GM06990 (cell line): Measurements from ENCODE around the gene CRB2.

Experiments used
- DNase-seq: peaks from one replicate; pipeline ENCODE4 v3.0.0-alpha.2; 2011; ENCODE audit not compliant: insufficient read length; ENCODE audit errors: extremely low read depth
- H3K27me3 ChIP-seq: replicated peaks from 2 replicates; pipeline ENCODE4 v1.6.0; 2011; ENCODE audit warnings: low read length; ENCODE audit not compliant: control insufficient read depth, insufficient read depth
- H3K36me3 ChIP-seq: 2 replicates; pipeline ENCODE4 v1.5.1; 2011; ENCODE audit warnings: low read length; ENCODE audit not compliant: control insufficient read depth, insufficient read depth
- H3K4me3 ChIP-seq: replicated peaks from 2 replicates; pipeline ENCODE4 v1.5.1; 2011; ENCODE audit warnings: low read depth, mild to moderate bottlenecking, control low read depth, low read length
- TF ChIP-seq, protein P1 (sequence below): IDR thresholded peaks from 2 replicates; pipeline ENCODE4 v1.5.1; 2011; ENCODE audit warnings: low read length, control low read depth, mild to moderate bottlenecking, inconsistent platforms; ENCODE audit not compliant: insufficient read depth, poor library complexity, severe bottlenecking

Gene CRB2

GRCh38 chr9:123319541-123320339 lies 36.3 kb upstream of the CRB2 start:
- DNase-seq, result no peak
- TF ChIP-seq, protein P1, sequence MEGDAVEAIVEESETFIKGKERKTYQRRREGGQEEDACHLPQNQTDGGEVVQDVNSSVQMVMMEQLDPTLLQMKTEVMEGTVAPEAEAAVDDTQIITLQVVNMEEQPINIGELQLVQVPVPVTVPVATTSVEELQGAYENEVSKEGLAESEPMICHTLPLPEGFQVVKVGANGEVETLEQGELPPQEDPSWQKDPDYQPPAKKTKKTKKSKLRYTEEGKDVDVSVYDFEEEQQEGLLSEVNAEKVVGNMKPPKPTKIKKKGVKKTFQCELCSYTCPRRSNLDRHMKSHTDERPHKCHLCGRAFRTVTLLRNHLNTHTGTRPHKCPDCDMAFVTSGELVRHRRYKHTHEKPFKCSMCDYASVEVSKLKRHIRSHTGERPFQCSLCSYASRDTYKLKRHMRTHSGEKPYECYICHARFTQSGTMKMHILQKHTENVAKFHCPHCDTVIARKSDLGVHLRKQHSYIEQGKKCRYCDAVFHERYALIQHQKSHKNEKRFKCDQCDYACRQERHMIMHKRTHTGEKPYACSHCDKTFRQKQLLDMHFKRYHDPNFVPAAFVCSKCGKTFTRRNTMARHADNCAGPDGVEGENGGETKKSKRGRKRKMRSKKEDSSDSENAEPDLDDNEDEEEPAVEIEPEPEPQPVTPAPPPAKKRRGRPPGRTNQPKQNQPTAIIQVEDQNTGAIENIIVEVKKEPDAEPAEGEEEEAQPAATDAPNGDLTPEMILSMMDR, result no peak
- Histone ChIP-seq H3K27me3 (no peaks in the 10 kb centered on the region), H3K4me3 (no peak overlapping the region), H3K36me3 (no peaks in the 10 kb centered on the region)

DNA sequence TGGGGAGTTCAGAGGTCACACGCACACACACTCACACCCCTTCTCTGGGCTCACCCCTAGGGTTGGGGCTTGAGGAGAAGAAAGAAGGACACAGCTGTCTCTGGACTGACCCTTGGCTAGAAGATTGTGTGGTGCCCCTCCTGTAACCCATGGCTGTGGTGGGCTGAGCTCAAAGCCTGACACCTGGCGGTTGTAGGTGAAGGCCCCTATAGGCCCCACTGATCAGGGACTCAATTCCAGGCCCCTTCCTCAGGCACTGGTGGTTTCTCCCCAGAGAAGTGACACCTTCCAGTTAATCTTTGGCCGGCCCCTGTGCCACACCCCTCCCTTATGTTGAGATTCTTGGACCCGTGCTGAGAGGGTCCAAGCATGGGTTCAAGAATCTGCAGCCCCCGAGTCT lies 35.2 kb upstream of the CRB2 start:
- DNase-seq, result no peak
- TF ChIP-seq, protein P1, result no peak
- Histone ChIP-seq H3K36me3 (no peaks in the 10 kb centered on the region), H3K27me3 (no peaks in the 10 kb centered on the region), H3K4me3 (no peak overlapping the region)

DNA sequence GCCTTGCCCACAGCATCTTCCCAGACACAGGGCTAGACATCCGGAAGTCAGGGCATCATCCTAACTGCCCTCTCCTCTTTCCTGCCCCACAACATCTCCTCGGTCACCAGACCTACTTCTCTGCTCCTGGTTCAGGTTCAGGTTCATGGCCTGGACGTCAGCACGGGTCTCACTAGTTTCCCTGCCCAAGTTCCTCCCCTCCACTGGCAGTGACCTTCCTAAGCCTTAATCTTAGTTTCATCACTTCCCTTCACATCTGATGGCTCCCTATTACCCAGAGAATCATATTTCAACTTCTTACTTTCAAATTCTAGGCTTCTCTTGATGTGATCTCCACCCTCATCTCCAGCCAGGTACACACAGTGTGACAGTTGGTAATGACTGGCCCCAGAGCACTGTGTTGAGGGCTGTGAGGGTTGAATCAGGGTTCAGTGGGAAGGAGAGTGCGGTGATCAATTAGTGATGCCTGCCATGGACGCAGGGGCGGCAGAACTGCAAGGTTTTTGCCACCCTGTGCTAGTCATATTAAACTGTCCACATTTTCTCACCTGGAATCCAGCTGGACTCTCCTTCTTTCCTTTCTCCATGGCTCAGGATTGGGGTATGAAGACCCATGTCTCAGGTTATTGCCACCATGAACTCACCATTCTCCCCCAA lies 34.3 kb upstream of the CRB2 start:
- Histone ChIP-seq H3K4me3 (no peak overlapping the region), H3K36me3 (no peaks in the 10 kb centered on the region), H3K27me3 (no peaks in the 10 kb centered on the region)
- TF ChIP-seq, protein P1, result no peak
- DNase-seq, result no peak

DNA sequence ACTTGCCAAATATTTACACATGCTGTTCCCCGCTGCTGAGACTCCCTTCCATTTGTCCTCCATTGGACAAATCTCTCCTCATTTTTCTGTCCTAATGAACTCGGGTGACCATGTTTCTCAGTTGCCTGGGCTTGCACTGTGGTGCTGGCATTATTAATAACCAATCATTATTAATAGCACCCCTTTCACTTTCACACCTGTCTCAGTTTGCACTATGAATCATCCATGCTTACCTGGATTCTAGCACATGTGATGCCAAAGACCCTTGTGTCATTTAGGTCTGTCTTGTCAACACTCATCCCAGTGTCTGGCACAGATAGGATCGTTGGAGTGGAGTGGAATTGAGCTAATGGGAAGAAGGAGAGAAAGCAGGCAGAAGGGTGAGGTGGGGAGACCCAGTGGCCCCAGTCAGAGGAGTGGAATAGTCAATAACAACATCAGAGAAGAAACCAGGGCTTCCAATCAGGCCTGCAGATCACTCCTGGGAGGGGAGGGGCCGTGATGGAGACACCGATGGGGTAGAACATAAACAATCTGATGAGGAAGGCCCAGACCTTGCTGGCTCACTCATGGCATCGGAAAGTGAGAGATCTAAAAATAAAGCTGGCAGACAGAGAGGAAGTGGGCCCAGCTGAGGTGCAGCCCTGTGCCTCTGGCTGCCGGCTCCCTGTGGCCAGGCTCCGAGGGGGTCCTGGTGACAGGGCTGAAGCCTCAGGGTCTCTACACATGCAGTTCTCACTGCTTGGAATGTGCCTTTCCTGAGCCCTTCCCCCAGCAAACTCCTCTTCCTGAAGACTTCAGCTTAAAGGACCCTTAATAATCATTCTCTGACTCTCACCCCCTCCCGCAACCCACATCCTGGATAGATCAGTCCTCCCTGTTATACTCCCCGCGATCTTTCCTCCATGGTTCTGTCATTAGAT lies 33.5 kb upstream of the CRB2 start:
- Histone ChIP-seq H3K36me3 (no peaks in the 10 kb centered on the region), H3K4me3 (peak overlapping the region; percentile 19; the same call in 1 of the 2 replicates), H3K27me3 (no peaks in the 10 kb centered on the region)
- TF ChIP-seq, protein P1, result no peak
- DNase-seq, result peak; percentile 77

GRCh38 chr9:123323196-123324013 lies 32.6 kb upstream of the CRB2 start:
- Histone ChIP-seq H3K4me3 (no peak overlapping the region), H3K36me3 (no peaks in the 10 kb centered on the region), H3K27me3 (no peaks in the 10 kb centered on the region)
- TF ChIP-seq, protein P1, result no peak
- no peak for DNase-seq
